ENCODE results near the gene LYPD3.

LYPD3 gene

GRCh38 chr19:43483281-43483680 lies 17.9 kb upstream of the LYPD3 start:
- no peak for DNase-seq

GRCh38 chr19:43482193-43482592 lies 16.8 kb upstream of the LYPD3 start:
- DNase-seq: no peak

- DNase-seq: no peak
Measured at GRCh38 chr19:43481701-43482100, 16.3 kb upstream of the LYPD3 start.

- no peak for DNase-seq
Measured at GRCh38 chr19:43480574-43480973, 15.2 kb upstream of the LYPD3 start.

GRCh38 chr19:43479961-43480561 lies 14.7 kb upstream of the LYPD3 start:
- DNase-seq: no peak

GRCh38 chr19:43479226-43479625 lies 13.8 kb upstream of the LYPD3 start:
- DNase-seq: no peak

- no peak for DNase-seq
Measured at GRCh38 chr19:43478323-43478722, 12.9 kb upstream of the LYPD3 start.

- DNase-seq: no peak
Measured at GRCh38 chr19:43476606-43477005, 11.2 kb upstream of the LYPD3 start.

- peak; percentile 86 for DNase-seq
Measured at GRCh38 chr19:43474986-43475705, 9.7 kb upstream of the LYPD3 start.

- DNase-seq: no peak
Measured at GRCh38 chr19:43474487-43474886, 9.1 kb upstream of the LYPD3 start.

- no peak for DNase-seq
Measured at GRCh38 chr19:43471091-43471490, 5.7 kb upstream of the LYPD3 start.

- DNase-seq: no peak
Measured at GRCh38 chr19:43470288-43470687, 4.9 kb upstream of the LYPD3 start.

GRCh38 chr19:43469160-43469480 lies 3.7 kb upstream of the LYPD3 start:
- no peak for DNase-seq

- DNase-seq: no peak
Measured at GRCh38 chr19:43468354-43469159, 3.1 kb upstream of the LYPD3 start.

- DNase-seq: peak; percentile 47
Measured at GRCh38 chr19:43467730-43468129, 2.3 kb upstream of the LYPD3 start.

- DNase-seq: no peak
Measured at GRCh38 chr19:43467276-43467675, 1.9 kb upstream of the LYPD3 start.

GRCh38 chr19:43466793-43467192 lies 1.4 kb upstream of the LYPD3 start:
- DNase-seq: no peak

- no peak for DNase-seq
Measured at GRCh38 chr19:43464134-43464775, 1.2 kb downstream of the LYPD3 start.

GRCh38 chr19:43463381-43464133 lies 1.9 kb downstream of the LYPD3 start:
- peak; percentile 97 for DNase-seq

- DNase-seq: no peak
Measured at GRCh38 chr19:43462785-43463380, 2.5 kb downstream of the LYPD3 start.

- no peak for DNase-seq
Measured at GRCh38 chr19:43462383-43462782, 3.0 kb downstream of the LYPD3 start.

- no peak for DNase-seq
Measured at GRCh38 chr19:43461303-43461702, 4.1 kb downstream of the LYPD3 start.
